H9 (cell line): ENCODE results near the gene TMEM181. TPM values are rescaled to one million over a fixed set of nuclear protein-coding genes. Genes with fewer than 3 reads are reported as not detected.
A peak's percentile ranks its signal among the peaks of the same experiment; 100 is the strongest.

Source experiments
- DNase-seq: peaks from one replicate; pipeline ENCODE4 v3.0.0-alpha.2; 2017
- H2AFZ ChIP-seq: one replicate; pipeline ENCODE4 v1.6.1; 2013; ENCODE audit warnings: mild to moderate bottlenecking, low read length, control low read depth, moderate library complexity
- H2AK5ac ChIP-seq: 2 replicates; pipeline ENCODE4 v1.6.1; 2013; ENCODE audit warnings: low read length, control low read depth, mixed read lengths; ENCODE audit not compliant: insufficient read length
- H2BK120ac ChIP-seq: one replicate; pipeline ENCODE4 v1.6.1; 2013; ENCODE audit warnings: low read depth, mild to moderate bottlenecking, low read length, control low read depth, inconsistent platforms; ENCODE audit not compliant: poor library complexity, severe bottlenecking
- H2BK12ac ChIP-seq: 2 replicates; pipeline ENCODE4 v1.6.1; 2013; ENCODE audit warnings: low read length, control low read depth, mixed read lengths, low read depth; ENCODE audit not compliant: insufficient read length
- H2BK15ac ChIP-seq: 2 replicates; pipeline ENCODE4 v1.6.1; 2013; ENCODE audit warnings: low read depth, low read length, control low read depth
- H2BK20ac ChIP-seq: one replicate; pipeline ENCODE4 v1.6.1; 2013; ENCODE audit warnings: low read depth, mild to moderate bottlenecking, low read length, control low read depth, inconsistent platforms; ENCODE audit not compliant: poor library complexity, severe bottlenecking
- H2BK5ac ChIP-seq: 2 replicates; pipeline ENCODE4 v1.6.1; 2013; ENCODE audit warnings: low read length, control low read depth, mixed read lengths; ENCODE audit not compliant: insufficient read length
- H3K14ac ChIP-seq: 2 replicates; pipeline ENCODE4 v1.6.1; 2013; ENCODE audit warnings: low read length, control low read depth; ENCODE audit not compliant: insufficient read depth
- H3K18ac ChIP-seq: 2 replicates; pipeline ENCODE4 v1.6.1; 2013; ENCODE audit warnings: low read depth, mild to moderate bottlenecking, mixed read lengths, low read length, control low read depth; ENCODE audit not compliant: insufficient read length
- H3K23ac ChIP-seq: 2 replicates; pipeline ENCODE4 v1.6.1; 2013; ENCODE audit warnings: low read length, control low read depth, mixed read lengths, low read depth; ENCODE audit not compliant: insufficient read length
- H3K23me2 ChIP-seq: 2 replicates; pipeline ENCODE4 v1.6.1; 2013; ENCODE audit warnings: low read depth, mild to moderate bottlenecking, mixed read lengths, low read length, control low read depth; ENCODE audit not compliant: insufficient read length, poor library complexity, severe bottlenecking
- H3K27ac ChIP-seq: 2 replicates; pipeline ENCODE4 v1.5.1; 2013; ENCODE audit warnings: low read length, control low read depth, mixed read lengths, low read depth; ENCODE audit not compliant: insufficient read length
- H3K27me3 ChIP-seq: 2 replicates; pipeline ENCODE4 v1.6.1; 2013; ENCODE audit warnings: low read length, control low read depth, inconsistent platforms; ENCODE audit not compliant: insufficient read depth
- H3K4ac ChIP-seq: 2 replicates; pipeline ENCODE4 v1.6.1; 2013; ENCODE audit warnings: low read depth, mild to moderate bottlenecking, control low read depth, inconsistent platforms, low read length, moderate library complexity
- H3K4me1 ChIP-seq: 2 replicates; pipeline ENCODE4 v1.6.1; 2013; ENCODE audit warnings: low read length, control low read depth, inconsistent platforms; ENCODE audit not compliant: insufficient read depth
- H3K4me2 ChIP-seq: 2 replicates; pipeline ENCODE4 v1.6.1; 2013; ENCODE audit warnings: low read length, control low read depth, mixed read lengths; ENCODE audit not compliant: insufficient read length, insufficient read depth
- H3K56ac ChIP-seq: 2 replicates; pipeline ENCODE4 v1.6.1; 2013; ENCODE audit warnings: low read depth, mild to moderate bottlenecking, mixed read lengths, low read length, control low read depth; ENCODE audit not compliant: insufficient read length
- H3K79me1 ChIP-seq: 2 replicates; pipeline ENCODE4 v1.6.1; 2013; ENCODE audit warnings: low read depth, mild to moderate bottlenecking, moderate library complexity, low read length, control low read depth, inconsistent platforms; ENCODE audit not compliant: insufficient read depth, poor library complexity, severe bottlenecking
- H3K79me2 ChIP-seq: 2 replicates; pipeline ENCODE4 v1.6.1; 2013; ENCODE audit warnings: low read length, control low read depth, inconsistent platforms; ENCODE audit not compliant: insufficient read depth
- H3K9ac ChIP-seq: 2 replicates; pipeline ENCODE4 v1.6.1; 2013; ENCODE audit warnings: low read length, control low read depth, mixed read lengths; ENCODE audit not compliant: insufficient read length; ENCODE audit errors: extremely low read depth
- H3K9me3 ChIP-seq: one replicate; pipeline ENCODE4 v1.6.1; 2013; ENCODE audit warnings: low read depth, low read length, inconsistent platforms; ENCODE audit not compliant: control insufficient read depth
- H3T11ph ChIP-seq: one replicate; pipeline ENCODE4 v1.6.1; 2013; ENCODE audit warnings: mild to moderate bottlenecking, low read length, control low read depth, inconsistent platforms
- H4K20me1 ChIP-seq: one replicate; pipeline ENCODE4 v1.6.1; 2013; ENCODE audit not compliant: control insufficient read depth, insufficient read length, insufficient read depth
- H4K5ac ChIP-seq: 2 replicates; pipeline ENCODE4 v1.6.1; 2013; ENCODE audit warnings: low read depth, mild to moderate bottlenecking, mixed read lengths, low read length, control low read depth; ENCODE audit not compliant: insufficient read length
- H4K8ac ChIP-seq: replicated peaks from 2 replicates; pipeline ENCODE4 v1.6.1; 2013; ENCODE audit warnings: low read length, control low read depth, mixed read lengths, low read depth; ENCODE audit not compliant: insufficient read length
- H4K91ac ChIP-seq: 2 replicates; pipeline ENCODE4 v1.6.1; 2013; ENCODE audit warnings: low read depth, mild to moderate bottlenecking, moderate library complexity, mixed read lengths, low read length, control low read depth; ENCODE audit not compliant: insufficient read length
- H3K27ac Mint-ChIP-seq, 3 experiments: 2 replicates in 2 of 3; 3 replicates in 1 of 3; pipeline ENCODE4 v1.8.0; 2020 to 2021; ENCODE audit warnings: mixed read lengths in 3 of 3, mild to moderate bottlenecking in 1 of 3, moderate library complexity in 1 of 3
- H3K27me3 Mint-ChIP-seq: 2 replicates; pipeline ENCODE4 v1.8.0; 2021; ENCODE audit warnings: low read depth, mild to moderate bottlenecking, moderate library complexity, mixed read lengths
- H3K36me3 Mint-ChIP-seq, 3 experiments: 2 replicates in 2 of 3; 3 replicates in 1 of 3; pipeline ENCODE4 v1.8.0; 2020 to 2021; ENCODE audit warnings: low read depth in 3 of 3, mixed read lengths in 3 of 3; ENCODE audit not compliant: insufficient read depth in 1 of 3
- H3K4me1 Mint-ChIP-seq, 2 experiments: 2 replicates each; pipeline ENCODE4 v1.8.0; 2020; ENCODE audit warnings: mixed read lengths in 2 of 2
- H3K4me3 Mint-ChIP-seq, 2 experiments: 2 replicates in 1 of 2; 3 replicates in 1 of 2; pipeline ENCODE4 v1.8.0; 2020 to 2021; ENCODE audit warnings: mild to moderate bottlenecking in 2 of 2, mixed read lengths in 2 of 2, moderate library complexity in 1 of 2
- H3K9me3 Mint-ChIP-seq, 2 experiments: 2 replicates in 1 of 2; 3 replicates in 1 of 2; pipeline ENCODE4 v1.8.0; 2020; ENCODE audit warnings: mild to moderate bottlenecking in 2 of 2, mixed read lengths in 2 of 2, moderate library complexity in 1 of 2
- CTCF ChIP-seq: fragments of 200-600 bp; sonication (generic); conservative IDR thresholded peaks from 3 replicates; pipeline ENCODE4 v1.8.0; 2021; ENCODE audit warnings: antibody characterized with exemption, mild to moderate bottlenecking
- WGBS: extraction: QIAGEN DNeasy Blood & Tissue Kit; methylation state at CpG from one replicate; pipeline ENCODE4 v1.1.7; 2013; ENCODE audit warnings: missing lambda C conversion rate, low lambda C conversion rate, mixed read lengths; ENCODE audit not compliant: insufficient read length; ENCODE audit errors: extremely low coverage; 5-methylcytosine and 5-hydroxymethylcytosine counted together
- total RNA-seq: library from RNA; stranded (reverse); gene quantifications from 2 replicates; pipeline ENCODE4 v1.2.1, GENCODE V29; 2021

The TMEM181 gene
- total RNA-seq, 1 experiment from 2014 or later, result 24.4 TPM

DNA sequence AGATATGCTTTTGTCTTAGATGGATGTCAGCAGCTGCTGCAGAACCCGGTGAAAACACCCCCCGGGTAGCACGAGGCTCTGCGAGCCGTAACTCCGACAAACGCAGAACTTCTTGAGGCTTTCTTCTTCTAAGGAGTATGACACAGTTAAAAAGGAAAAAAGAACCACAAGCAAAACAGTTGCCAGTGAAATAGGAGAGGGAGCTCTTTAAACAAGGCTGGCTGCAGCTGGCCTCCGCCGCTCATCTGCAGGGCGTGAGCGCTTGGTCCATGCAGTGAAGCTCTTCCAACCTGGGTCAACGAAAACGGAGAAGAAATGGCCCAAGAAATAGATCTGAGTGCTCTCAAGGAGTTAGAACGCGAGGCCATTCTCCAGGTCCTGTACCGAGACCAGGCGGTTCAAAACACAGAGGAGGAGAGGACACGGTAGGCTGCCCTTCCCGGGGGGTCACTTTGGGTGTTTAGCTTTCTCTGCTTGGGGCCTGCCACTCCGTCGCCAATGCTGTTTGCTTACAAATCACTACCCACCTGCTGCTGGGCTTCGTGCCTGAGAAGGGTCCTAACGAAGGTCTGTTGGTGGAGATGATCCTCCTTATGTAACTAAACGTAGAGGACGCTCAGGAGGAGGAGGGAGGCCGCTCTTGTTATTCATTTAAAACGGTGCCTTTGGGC, 103.2 kb downstream of the TMEM181 start:
- no peak overlapping the region for H3T11ph ChIP-seq
- no peaks in the 10 kb centered on the region for H3K79me1 ChIP-seq
- H3K23me2 ChIP-seq, result no peaks in the 10 kb centered on the region
- no peak overlapping the region for H3K4ac ChIP-seq
- no peak overlapping the region for H2AK5ac ChIP-seq
- no peak overlapping the region for H3K56ac ChIP-seq
- H2BK120ac ChIP-seq, result no peak overlapping the region
- no peak overlapping the region for H3K18ac ChIP-seq
- no peak overlapping the region for H3K14ac ChIP-seq
- H2AFZ ChIP-seq, result no peak overlapping the region
- Mint-ChIP-seq H3K4me1 (peaks cover 23 to 26% of the 10 kb centered on the region in 2 experiments), H3K36me3 (no peaks in the 10 kb centered on the region), H3K27me3 (peaks cover 7% of the 10 kb centered on the region), H3K9me3 (no peaks in the 10 kb centered on the region), H3K27ac (peak overlapping the region in 1 of 3 experiments; percentile 65; a peak in 1 of 7 replicates), H3K4me3 (peak overlapping the region in 1 of 2 experiments; percentile 44; a peak in 1 of 5 replicates)
- H4K20me1 ChIP-seq, result no peaks in the 10 kb centered on the region
- no peak overlapping the region for H3K4me2 ChIP-seq
- no peak overlapping the region for H4K8ac ChIP-seq
- H3K23ac ChIP-seq, result no peak overlapping the region
- no peak overlapping the region for H3K27ac ChIP-seq
- no peak overlapping the region for H2BK5ac ChIP-seq
- no peak overlapping the region for H2BK20ac ChIP-seq
- H2BK15ac ChIP-seq, result no peak overlapping the region
- no peak overlapping the region for H4K91ac ChIP-seq
- H3K9ac ChIP-seq, result no peak overlapping the region
- DNase-seq, result no peak
- H3K4me1 ChIP-seq, result no peaks in the 10 kb centered on the region
- H3K27me3 ChIP-seq, result no peaks in the 10 kb centered on the region
- no peak for TF ChIP-seq CTCF
- H3K9me3 ChIP-seq, result no peaks in the 10 kb centered on the region
- WGBS, result no CpG with 5 or more reads among the region's 27 CpGs
- H4K5ac ChIP-seq, result no peak overlapping the region
- H2BK12ac ChIP-seq, result no peak overlapping the region
- no peaks in the 10 kb centered on the region for H3K79me2 ChIP-seq
